Measurements from ENCODE around the gene PDE4D.

PDE4D gene

GRCh38 chr5:59035681-59036080, 857.8 kb downstream of the PDE4D start:
- FAIRE-seq, result no peak
- DNase-seq (ENCODE audit: insufficient read length, low spot score), result no peak
- TF ChIP-seq PAX5 (IDR thresholded peaks at IDR 0.05; ENCODE audit: insufficient read depth, low read length, severe bottlenecking) (no peak), SPI1 (IDR thresholded peaks at IDR 0.05; ENCODE audit: low read depth, low read length) (no peak), TAF1 (IDR thresholded peaks at IDR 0.05; ENCODE audit: low read depth, low read length) (no peak), POU2F2 (IDR thresholded peaks at IDR 0.05; ENCODE audit: low read depth, low read length) (no peak), POLR2A (IDR thresholded peaks at IDR 0.05; ENCODE audit: low read depth, low read length) (no peak), POLR2AphosphoS5 (IDR thresholded peaks at IDR 0.05; ENCODE audit: low read depth, low read length) (no peak)

GRCh38 chr5:59034498-59035186, 858.9 kb downstream of the PDE4D start:
- TF ChIP-seq SPI1 (IDR thresholded peaks at IDR 0.05; ENCODE audit: low read depth, low read length), result no peak
- no peak for TF ChIP-seq POLR2A (IDR thresholded peaks at IDR 0.05; ENCODE audit: low read depth, low read length)
- no peak for TF ChIP-seq POLR2AphosphoS5 (IDR thresholded peaks at IDR 0.05; ENCODE audit: low read depth, low read length)
- no peak for TF ChIP-seq TAF1 (IDR thresholded peaks at IDR 0.05; ENCODE audit: low read depth, low read length)
- TF ChIP-seq POU2F2 (IDR thresholded peaks at IDR 0.05; ENCODE audit: low read depth, low read length), result no peak
- FAIRE-seq, result no peak
- no peak for DNase-seq (ENCODE audit: insufficient read length, low spot score)

GRCh38 chr5:59027145-59027907, 866.2 kb downstream of the PDE4D start:
- TF ChIP-seq POLR2AphosphoS5 (IDR thresholded peaks at IDR 0.05; ENCODE audit: low read depth, low read length) (no peak), SPI1 (IDR thresholded peaks at IDR 0.05; ENCODE audit: low read depth, low read length) (no peak)
- FAIRE-seq (no peak), DNase-seq (ENCODE audit: insufficient read length, low spot score) (no peak)

- no peak for FAIRE-seq
Measured at GRCh38 chr5:59025734-59026133, 867.8 kb downstream of the PDE4D start.

GRCh38 chr5:59021837-59022514, 871.5 kb downstream of the PDE4D start:
- DNase-seq (ENCODE audit: insufficient read length, low spot score) (no peak), FAIRE-seq (no peak)
- TF ChIP-seq POU2F2 (IDR thresholded peaks at IDR 0.05; ENCODE audit: low read depth, low read length), result no peak
- TF ChIP-seq POLR2AphosphoS5 (IDR thresholded peaks at IDR 0.05; ENCODE audit: low read depth, low read length), result no peak
- TF ChIP-seq SPI1 (IDR thresholded peaks at IDR 0.05; ENCODE audit: low read depth, low read length), result no peak
- TF ChIP-seq TAF1 (IDR thresholded peaks at IDR 0.05; ENCODE audit: low read depth, low read length), result no peak
- no peak for TF ChIP-seq PAX5 (IDR thresholded peaks at IDR 0.05; ENCODE audit: insufficient read depth, low read length, severe bottlenecking)
- TF ChIP-seq POLR2A (IDR thresholded peaks at IDR 0.05; ENCODE audit: low read depth, low read length), result no peak

More at GRCh38 chr5:59025734-59026133, 867.8 kb downstream of the PDE4D start:
- no peak for TF ChIP-seq TAF1 (IDR thresholded peaks at IDR 0.05; ENCODE audit: low read depth, low read length)
- TF ChIP-seq POLR2AphosphoS5 (IDR thresholded peaks at IDR 0.05; ENCODE audit: low read depth, low read length), result no peak
- no peak for TF ChIP-seq PAX5 (IDR thresholded peaks at IDR 0.05; ENCODE audit: insufficient read depth, low read length, severe bottlenecking)
- TF ChIP-seq POLR2A (IDR thresholded peaks at IDR 0.05; ENCODE audit: low read depth, low read length), result no peak
- TF ChIP-seq POU2F2 (IDR thresholded peaks at IDR 0.05; ENCODE audit: low read depth, low read length), result no peak
- no peak for TF ChIP-seq SPI1 (IDR thresholded peaks at IDR 0.05; ENCODE audit: low read depth, low read length)
- DNase-seq (ENCODE audit: insufficient read length, low spot score), result no peak

- no peak for TF ChIP-seq POLR2AphosphoS5 (IDR thresholded peaks at IDR 0.05; ENCODE audit: low read depth, low read length)
- no peak for TF ChIP-seq SPI1 (IDR thresholded peaks at IDR 0.05; ENCODE audit: low read depth, low read length)
- no peak for TF ChIP-seq POLR2A (IDR thresholded peaks at IDR 0.05; ENCODE audit: low read depth, low read length)
- no peak for TF ChIP-seq PAX5 (IDR thresholded peaks at IDR 0.05; ENCODE audit: insufficient read depth, low read length, severe bottlenecking)
- no peak for TF ChIP-seq TAF1 (IDR thresholded peaks at IDR 0.05; ENCODE audit: low read depth, low read length)
- TF ChIP-seq POU2F2 (IDR thresholded peaks at IDR 0.05; ENCODE audit: low read depth, low read length), result no peak
- FAIRE-seq, result no peak
- no peak for DNase-seq (ENCODE audit: insufficient read length, low spot score)
Measured at GRCh38 chr5:59021286-59021673, 872.2 kb downstream of the PDE4D start.

GRCh38 chr5:59020611-59021285, 872.8 kb downstream of the PDE4D start:
- TF ChIP-seq POU2F2 (IDR thresholded peaks at IDR 0.05; ENCODE audit: low read depth, low read length) (no peak), POLR2A (IDR thresholded peaks at IDR 0.05; ENCODE audit: low read depth, low read length) (no peak), PAX5 (IDR thresholded peaks at IDR 0.05; ENCODE audit: insufficient read depth, low read length, severe bottlenecking) (no peak), TAF1 (IDR thresholded peaks at IDR 0.05; ENCODE audit: low read depth, low read length) (no peak), SPI1 (IDR thresholded peaks at IDR 0.05; ENCODE audit: low read depth, low read length) (no peak), POLR2AphosphoS5 (IDR thresholded peaks at IDR 0.05; ENCODE audit: low read depth, low read length) (no peak)
- FAIRE-seq (no peak), DNase-seq (ENCODE audit: insufficient read length, low spot score) (no peak)

GRCh38 chr5:59019078-59019477, 874.4 kb downstream of the PDE4D start:
- FAIRE-seq, result no peak
- TF ChIP-seq TAF1 (IDR thresholded peaks at IDR 0.05; ENCODE audit: low read depth, low read length), result no peak
- no peak for TF ChIP-seq PAX5 (IDR thresholded peaks at IDR 0.05; ENCODE audit: insufficient read depth, low read length, severe bottlenecking)
- TF ChIP-seq SPI1 (IDR thresholded peaks at IDR 0.05; ENCODE audit: low read depth, low read length), result no peak
- no peak for DNase-seq (ENCODE audit: insufficient read length, low spot score)

- TF ChIP-seq TAF1 (IDR thresholded peaks at IDR 0.05; ENCODE audit: low read depth, low read length), result no peak
- TF ChIP-seq POLR2A (IDR thresholded peaks at IDR 0.05; ENCODE audit: low read depth, low read length), result no peak
- no peak for TF ChIP-seq POU2F2 (IDR thresholded peaks at IDR 0.05; ENCODE audit: low read depth, low read length)
- no peak for TF ChIP-seq PAX5 (IDR thresholded peaks at IDR 0.05; ENCODE audit: insufficient read depth, low read length, severe bottlenecking)
- no peak for TF ChIP-seq SPI1 (IDR thresholded peaks at IDR 0.05; ENCODE audit: low read depth, low read length)
- DNase-seq (ENCODE audit: insufficient read length, low spot score) (no peak), FAIRE-seq (no peak)
Measured at GRCh38 chr5:59016925-59017324, 876.6 kb downstream of the PDE4D start.
